Kidney tubule cell (primary cell): ENCODE data around the gene PEAK1.

Experiments
- DNase-seq: peaks from one replicate; pipeline ENCODE4 v3.0.0-alpha.2; 2018; ENCODE audit warnings: low spot score

PEAK1 gene

GRCh38 chr15:77419836-77420609 is at the start of gene PEAK1:
PEAK1 (minus strand) TSS chr15:77420104; CDS start chr15:77181926, 238,178 bp downstream.
- DNase-seq: peak; percentile 99

- DNase-seq: no peak
Observed at GRCh38 chr15:77468896-77469295, 49.0 kb upstream of the PEAK1 start.

GRCh38 chr15:77466521-77466920 is 46.6 kb upstream of the PEAK1 start:
- no peak for DNase-seq

GRCh38 chr15:77464129-77464865 is 44.4 kb upstream of the PEAK1 start:
- DNase-seq: peak; percentile 91

- peak; percentile 72 for DNase-seq
Observed at GRCh38 chr15:77461486-77461885, 41.6 kb upstream of the PEAK1 start.

GRCh38 chr15:77459031-77459430 is 39.1 kb upstream of the PEAK1 start:
- DNase-seq: no peak

GRCh38 chr15:77457905-77458265 is 38.0 kb upstream of the PEAK1 start:
- DNase-seq: peak; percentile 46

- DNase-seq: peak; percentile 68
Observed at GRCh38 chr15:77457191-77457904, 37.4 kb upstream of the PEAK1 start.

- no peak for DNase-seq
Observed at GRCh38 chr15:77456746-77457145, 36.8 kb upstream of the PEAK1 start.

GRCh38 chr15:77455696-77456321 is 35.9 kb upstream of the PEAK1 start:
- DNase-seq: peak; percentile 13

- DNase-seq: no peak
Observed at GRCh38 chr15:77454951-77455350, 35.0 kb upstream of the PEAK1 start.

- DNase-seq: no peak
Observed at GRCh38 chr15:77454265-77454664, 34.4 kb upstream of the PEAK1 start.

GRCh38 chr15:77446840-77447390 is 27.0 kb upstream of the PEAK1 start:
- no peak for DNase-seq

- peak; percentile 64 for DNase-seq
Observed at GRCh38 chr15:77440378-77440999, 20.6 kb upstream of the PEAK1 start.

- DNase-seq: no peak
Observed at GRCh38 chr15:77437264-77437663, 17.4 kb upstream of the PEAK1 start.

- no peak for DNase-seq
Observed at GRCh38 chr15:77436822-77437221, 16.9 kb upstream of the PEAK1 start.

GRCh38 chr15:77430652-77431051 is 10.7 kb upstream of the PEAK1 start:
- no peak for DNase-seq

GRCh38 chr15:77430213-77430612 is 10.3 kb upstream of the PEAK1 start:
- DNase-seq: no peak

GRCh38 chr15:77426871-77427270 is 7.0 kb upstream of the PEAK1 start:
- DNase-seq: peak; percentile 17

GRCh38 chr15:77426377-77426776 is 6.5 kb upstream of the PEAK1 start:
- DNase-seq: no peak

GRCh38 chr15:77425104-77425503 is 5.2 kb upstream of the PEAK1 start:
- DNase-seq: no peak

- peak; percentile 29 for DNase-seq
Observed at GRCh38 chr15:77421370-77421700, 1.4 kb upstream of the PEAK1 start.
